ENCODE data around the gene GAL3ST3.
"Not testable (repeated sequence)": the region's sequence is repeated elsewhere in the genome, so short reads cannot be mapped to it uniquely, and the experiment has no call there.

Gene GAL3ST3, protein sequence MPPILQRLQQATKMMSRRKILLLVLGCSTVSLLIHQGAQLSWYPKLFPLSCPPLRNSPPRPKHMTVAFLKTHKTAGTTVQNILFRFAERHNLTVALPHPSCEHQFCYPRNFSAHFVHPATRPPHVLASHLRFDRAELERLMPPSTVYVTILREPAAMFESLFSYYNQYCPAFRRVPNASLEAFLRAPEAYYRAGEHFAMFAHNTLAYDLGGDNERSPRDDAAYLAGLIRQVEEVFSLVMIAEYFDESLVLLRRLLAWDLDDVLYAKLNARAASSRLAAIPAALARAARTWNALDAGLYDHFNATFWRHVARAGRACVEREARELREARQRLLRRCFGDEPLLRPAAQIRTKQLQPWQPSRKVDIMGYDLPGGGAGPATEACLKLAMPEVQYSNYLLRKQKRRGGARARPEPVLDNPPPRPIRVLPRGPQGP

DNA sequence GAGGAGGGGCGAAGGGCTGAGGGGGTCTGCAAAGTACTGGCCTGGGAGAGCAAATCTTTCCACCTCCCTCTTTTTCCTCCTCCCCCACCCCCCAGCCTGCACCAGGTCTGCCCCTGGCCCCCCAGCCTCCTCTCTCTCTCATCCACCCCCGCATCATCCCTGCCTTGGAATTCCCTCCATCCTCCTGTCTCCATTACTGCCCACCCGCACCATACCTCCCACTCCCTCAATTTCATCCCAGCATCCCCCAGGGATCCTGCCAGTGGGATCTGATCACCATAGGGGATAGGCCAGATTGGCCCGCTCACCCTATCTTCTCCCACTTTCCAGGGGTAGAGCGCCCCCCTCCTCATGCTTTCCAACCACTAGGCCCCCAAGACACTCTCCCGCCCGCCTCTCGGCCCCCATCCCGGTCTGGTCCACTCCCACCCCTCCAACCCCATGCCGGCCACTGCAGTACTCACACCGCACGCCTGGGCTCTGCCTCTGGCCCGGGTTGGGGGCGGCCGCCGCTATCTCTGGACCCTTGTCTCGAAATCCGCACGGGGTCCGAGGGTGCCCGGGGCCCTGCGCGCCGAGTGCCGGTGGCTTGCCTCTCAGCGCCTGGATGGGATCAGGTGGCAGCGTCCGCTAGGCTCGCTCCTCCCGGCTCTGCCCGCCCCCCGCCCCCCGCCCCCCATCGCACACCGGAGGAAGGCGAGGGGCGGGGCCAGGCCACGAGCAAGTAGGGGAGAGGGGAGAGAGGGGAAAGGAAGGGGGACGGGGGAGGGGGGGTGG lies at the start of gene GAL3ST3:
Gene GAL3ST3, minus strand, starts transcription at position 615 of the 777 bp plus-strand sequence. CDS start 3,746 bp downstream, outside the sequence.
- no peak for DNase-seq

DNA sequence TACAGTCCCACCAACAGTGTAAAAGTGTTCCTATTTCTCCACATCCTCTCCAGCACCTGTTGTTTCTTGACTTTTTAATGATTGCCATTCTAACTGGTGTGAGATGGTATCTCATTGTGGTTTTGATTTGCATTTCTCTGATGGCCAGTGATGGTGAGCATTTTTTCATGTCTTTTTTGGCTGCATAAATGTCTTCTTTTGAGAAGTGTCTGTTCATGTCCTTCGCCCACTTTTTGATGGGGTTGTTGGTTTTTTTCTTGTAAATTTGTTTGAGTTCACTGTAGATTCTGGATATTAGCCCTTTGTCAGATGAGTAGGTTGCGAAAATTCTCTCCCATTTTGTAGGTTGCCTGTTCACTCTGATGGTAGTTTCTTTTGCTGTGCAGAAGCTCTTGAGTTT lies 43.2 kb upstream of the GAL3ST3 start:
- DNase-seq = not testable (repeated sequence)

DNA sequence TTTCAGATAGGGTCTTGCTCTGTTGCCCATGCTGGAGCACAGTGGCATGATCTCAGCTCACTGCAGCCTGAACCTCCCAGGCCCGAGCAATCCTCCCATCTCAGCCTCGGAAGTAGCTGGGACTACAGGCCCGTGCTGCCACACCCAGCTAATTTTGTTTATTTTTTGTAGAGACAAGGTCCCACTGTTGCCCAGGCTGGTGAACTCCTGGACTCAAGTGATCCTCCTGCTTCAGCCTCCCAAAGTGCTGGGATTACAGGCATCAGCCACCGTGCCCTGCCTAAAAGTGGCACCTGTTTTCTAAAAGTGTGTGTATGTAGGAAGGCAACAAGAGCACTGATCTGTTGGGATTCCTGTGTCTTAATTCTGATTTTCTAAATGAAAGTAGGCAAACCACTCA lies 41.3 kb upstream of the GAL3ST3 start:
- DNase-seq = no peak

DNA sequence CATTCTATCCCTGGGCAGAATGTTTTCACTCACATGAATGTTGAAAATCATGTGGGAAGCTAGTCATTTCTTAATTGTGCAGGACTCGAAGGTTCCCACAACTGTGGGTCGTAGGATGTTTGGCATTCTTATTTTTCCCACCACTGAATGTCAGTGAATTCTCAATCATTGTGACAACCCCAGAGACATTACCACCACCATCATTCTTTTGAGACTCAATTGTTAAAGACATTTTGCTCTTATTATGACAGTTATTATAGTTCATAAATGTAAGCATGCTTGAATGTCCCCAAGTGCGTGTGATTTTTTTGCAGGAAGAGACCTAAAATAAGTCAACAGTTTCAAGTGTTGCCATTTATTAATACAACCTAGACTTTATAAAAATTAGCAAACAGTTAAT lies 40.1 kb upstream of the GAL3ST3 start:
- DNase-seq = no peak

DNA sequence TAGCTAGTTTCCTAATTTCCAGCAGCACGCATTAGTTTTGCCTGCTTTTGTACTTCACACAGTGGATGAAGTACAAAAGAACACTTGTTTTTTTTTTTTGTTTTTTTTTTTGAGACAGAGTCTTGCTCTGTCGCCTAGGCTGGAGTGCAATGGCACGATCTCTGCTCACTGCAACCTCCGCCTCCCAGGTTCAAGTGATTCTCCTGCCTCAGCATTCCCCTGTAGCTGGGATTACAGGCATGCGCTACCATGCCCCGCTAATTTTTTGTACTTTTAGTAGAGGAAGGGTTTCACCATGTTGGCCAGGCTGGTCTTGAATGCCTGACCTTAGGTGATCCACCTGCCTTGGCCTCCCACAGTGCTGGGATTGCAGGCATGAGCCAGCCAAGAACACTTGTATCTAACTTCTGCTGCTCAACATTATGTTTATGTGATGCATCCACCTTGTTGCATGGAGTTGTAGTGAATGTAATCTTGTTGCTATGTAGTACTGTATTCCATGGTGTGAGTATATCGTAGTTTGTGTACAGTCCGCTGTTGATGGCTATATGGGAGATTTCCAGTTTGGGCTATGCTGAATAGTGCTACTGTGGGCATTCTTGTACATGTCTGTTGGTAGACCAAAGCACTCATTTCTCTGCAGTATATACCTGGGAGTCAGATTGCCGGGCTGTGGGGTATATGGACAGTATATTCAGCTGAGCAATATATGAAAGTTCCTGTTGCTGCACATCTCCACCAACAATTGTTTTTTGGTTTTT lies 38.4 kb upstream of the GAL3ST3 start:
- no peak for DNase-seq

DNA sequence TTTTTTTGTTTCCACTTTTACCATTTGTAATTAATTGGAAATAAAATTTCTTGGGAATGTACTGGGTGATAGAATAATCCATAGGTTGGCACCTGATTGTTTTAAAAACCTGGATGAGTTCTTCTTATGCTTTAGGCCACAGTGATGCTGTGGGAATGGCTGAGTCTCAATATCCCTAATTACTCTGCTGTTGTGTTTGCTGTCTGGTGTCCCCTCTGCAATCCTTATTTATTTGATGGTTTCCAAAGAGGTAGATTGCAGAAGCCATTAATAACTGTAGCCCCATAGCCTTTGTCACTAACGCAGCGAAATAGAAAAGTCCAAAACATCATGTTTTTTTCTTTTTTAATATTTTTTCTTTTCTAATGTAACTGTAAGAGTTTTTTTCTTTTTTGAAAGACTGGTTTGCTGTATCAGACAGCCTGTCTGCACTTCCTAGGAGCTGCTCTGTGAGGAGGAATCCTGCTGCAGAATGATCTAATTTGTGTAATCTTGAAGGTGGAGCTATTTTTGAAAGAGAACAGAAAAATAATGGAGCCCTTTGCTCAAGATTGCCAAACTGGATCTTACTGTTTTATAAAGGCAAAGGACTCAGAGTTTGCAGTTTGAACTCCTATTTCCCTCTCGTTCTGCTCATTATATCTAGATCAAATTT lies 36.0 kb upstream of the GAL3ST3 start:
- no peak for DNase-seq

DNA sequence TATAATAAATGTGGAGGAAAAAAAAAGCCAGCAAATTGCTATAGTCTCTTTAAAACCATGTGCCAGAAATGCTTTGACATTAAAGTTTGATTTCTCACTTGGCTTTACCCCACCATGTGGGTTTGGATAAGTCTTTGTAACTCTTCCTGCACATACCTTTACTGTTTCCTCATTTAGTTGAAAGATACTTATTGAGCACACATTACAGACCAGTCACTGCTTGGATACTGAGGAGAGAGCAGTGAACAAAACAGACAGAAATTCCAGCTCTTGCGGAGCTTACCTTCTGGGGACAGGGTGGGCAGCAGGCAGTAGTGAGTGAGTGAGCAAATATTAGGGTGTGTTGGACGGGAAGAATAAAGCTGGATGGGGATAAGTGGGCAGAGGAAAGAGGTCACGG lies 34.8 kb upstream of the GAL3ST3 start:
- no peak for DNase-seq

DNA sequence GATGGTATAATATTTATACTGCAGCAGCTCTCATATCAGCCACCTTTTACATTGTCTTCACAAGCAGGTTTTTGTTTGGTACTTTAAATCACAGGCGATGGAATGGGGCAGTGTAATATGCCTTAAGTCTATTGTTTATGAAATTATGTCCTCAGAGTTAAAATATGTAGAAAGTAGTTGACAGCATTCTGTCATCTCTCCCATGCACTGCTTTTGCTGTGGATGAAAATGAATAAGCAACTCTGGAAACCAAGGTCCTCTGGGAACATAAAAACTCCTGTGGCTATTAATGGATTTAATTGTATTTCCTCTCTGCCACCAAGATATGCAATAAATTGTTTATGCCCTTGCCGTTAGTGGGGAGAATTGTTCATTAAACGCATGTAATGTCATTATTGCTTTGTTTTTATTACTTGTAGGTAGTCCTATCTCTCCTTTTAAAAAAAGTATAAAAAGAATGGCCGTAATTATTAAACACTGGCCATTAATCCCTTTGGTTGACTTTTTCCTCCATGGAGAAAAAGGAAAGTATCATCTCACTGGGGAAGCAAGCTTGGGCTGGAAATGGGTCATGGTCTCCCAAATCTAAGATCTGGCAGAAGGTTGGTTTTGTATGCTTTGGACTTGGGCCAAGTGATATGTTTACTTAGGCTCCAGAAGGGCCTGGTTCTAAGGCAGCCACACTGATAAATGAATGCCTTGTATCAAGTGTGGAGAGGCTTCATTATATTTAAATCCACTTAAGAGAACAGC lies 34.2 kb upstream of the GAL3ST3 start:
- DNase-seq = no peak

DNA sequence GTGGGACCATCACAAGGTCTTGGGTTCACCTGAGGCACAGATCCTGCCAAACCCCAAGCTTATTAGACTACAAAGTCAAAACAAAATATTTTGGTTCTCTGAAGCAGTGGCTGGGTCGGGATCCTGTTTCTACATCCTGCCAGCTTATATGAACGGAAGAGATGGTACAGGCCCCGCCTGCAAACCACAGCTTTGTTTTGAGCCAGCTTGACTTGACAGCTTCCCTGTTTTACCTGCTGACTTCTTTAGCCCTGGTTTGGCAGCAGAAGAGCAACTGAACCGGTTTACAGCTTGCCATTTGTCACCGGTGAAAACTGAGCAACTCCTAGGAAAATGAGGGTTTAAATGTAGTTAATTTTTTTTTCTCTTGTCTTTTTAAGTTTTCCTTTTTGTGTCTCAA lies 32.5 kb upstream of the GAL3ST3 start:
- DNase-seq = peak; percentile 89 to 91

DNA sequence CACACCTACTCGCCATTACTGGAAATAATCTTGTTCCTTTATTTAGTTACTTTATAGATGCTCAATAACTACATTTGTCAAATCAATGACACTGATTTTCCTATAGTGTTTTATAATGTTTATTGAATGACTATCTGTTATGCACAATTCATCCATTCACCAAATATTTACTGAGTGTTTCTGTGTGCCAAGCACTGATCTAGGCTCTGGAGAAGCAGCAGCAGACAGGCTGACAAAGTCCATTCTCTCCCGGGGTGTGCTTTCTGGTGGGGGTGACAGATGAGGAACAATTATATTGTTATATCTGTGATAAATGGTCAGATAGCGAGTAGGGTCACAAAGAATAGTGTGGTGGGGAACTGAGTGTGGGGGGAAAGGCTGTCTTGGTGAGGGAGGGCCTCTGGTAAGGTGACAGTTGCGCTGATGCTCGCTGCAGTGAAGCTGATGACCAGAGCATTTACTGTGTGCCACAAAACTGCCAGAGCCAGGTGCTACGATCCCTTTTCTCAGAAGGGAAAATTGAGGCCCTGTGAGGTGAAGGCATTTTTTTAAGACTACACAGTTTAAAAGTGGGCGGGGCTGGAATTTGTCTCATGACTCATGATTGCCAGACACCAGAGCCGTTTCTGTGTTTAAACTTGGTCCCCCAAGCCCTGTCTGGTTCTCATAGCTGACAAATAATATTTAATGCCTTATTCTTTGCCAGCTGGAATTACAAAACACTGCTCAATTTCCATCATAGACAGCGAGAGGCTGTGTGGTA lies 31.3 kb upstream of the GAL3ST3 start:
- peak in 1 of 2 experiments; percentile 11 for DNase-seq

DNA sequence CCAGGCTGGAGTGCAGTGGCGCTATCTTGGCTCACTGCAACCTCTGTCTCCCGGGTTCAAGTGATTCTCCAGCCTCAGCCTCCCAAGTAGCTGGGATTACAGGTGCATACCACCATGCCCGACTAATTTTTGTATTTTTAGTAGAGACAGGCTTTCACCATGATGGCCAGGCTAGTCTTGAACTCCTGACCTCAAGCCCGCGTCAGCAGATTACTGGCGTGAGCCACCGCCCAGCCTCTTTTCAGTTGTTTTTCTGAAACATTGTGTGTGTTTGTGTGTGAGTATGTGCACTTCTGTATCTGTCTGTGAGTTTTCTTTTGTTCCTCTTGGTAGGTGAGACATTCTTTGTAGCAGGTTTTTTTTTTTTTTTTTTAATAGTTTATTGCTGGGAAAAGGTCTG lies 30.0 kb upstream of the GAL3ST3 start:
- not testable (repeated sequence) for DNase-seq

DNA sequence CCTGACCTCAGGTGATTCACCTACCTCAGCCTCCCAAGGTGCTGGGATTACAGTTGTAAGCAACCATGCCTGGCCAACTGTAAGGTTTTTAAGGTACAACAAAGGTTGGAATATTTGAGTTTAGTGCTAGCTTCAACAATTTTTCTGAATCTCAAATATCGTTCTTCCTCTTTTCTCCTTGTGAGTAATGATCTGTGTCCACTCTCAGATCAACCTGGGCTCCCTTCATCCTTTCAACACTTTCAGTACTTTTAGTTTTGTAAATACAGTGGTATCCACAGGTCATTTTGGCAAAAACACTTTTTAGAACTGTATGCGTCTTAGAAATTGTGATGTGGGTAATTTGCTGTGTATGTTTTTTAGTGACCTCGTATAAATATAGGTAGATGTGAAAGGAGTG lies 29.0 kb upstream of the GAL3ST3 start:
- DNase-seq = no peak

DNA sequence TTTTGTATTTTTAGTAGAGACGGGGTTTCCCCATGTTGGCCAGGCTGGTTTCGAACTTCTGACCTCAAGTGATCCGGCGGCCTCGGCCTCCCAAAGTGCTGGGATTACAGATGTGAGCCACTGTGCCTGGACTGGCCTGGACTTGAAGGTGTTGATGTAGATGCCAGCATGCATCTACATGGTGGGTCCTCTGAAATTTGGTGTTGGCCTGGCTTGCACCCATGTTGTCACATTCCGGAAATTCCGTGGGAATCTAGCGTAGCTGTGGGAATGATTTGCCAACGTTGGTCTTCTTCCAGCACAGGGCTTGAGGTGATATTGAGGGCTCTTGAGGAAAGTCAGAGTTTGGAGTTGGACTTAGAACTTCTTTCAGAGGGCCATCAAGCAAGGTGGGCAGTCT lies 27.6 kb upstream of the GAL3ST3 start:
- no peak for DNase-seq

DNA sequence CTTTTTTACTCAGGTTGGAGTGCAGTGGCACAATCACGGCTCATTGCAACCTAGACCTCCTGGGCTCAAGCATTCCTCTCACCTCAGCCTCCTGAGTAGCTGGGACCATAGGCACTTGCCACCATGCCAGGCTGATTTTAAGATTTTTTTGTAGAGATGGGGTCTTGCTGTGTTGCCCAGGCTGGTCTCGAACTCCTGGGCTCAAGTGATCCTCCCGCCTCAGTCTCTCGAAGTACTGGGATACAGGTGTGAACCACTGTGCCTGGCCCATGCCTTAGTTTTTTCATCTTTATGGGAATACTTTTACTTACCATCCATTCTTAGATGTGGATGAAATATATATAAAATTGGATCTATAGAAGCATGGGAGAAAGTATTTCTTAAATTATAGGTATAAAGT lies 26.3 kb upstream of the GAL3ST3 start:
- DNase-seq = no peak

DNA sequence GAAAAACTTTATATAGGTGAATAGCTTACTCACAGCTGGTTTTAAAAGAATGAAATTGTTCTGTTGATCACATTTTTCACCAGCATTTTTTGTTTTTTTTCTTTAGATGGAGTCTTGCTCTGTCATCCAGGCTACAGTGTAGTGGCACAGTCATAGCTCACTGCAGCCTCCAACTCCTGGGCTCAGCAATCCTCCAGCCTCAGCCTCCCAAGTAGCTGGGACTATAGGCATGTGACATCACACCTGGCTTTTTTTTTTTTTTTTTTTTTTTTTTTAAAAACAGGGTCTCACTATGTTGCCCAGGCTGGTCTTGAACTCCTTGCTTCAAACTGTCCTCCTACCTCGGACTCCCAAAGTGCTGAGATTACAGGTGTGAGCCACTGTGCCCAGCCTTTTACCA lies 24.7 kb upstream of the GAL3ST3 start:
- DNase-seq = no peak

DNA sequence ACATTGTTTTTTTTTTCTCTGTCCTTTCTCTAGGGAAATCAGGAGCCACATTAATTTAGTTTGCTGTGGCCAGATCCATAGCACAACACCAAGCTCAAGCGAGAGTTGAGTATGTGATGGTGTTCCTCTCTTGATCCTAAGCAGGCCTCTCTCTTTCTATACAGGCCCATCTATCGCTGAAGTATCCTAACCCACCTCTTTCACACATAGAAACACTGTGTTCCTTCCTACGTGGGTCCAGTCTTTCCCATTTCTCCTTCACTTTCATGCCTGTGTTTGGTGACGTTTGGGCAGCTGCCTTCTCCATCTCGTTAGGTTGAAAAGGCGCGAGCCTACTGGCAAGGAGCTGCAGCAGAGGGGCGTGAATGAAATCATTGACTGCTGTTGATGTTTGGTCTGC lies 23.6 kb upstream of the GAL3ST3 start:
- no peak for DNase-seq

DNA sequence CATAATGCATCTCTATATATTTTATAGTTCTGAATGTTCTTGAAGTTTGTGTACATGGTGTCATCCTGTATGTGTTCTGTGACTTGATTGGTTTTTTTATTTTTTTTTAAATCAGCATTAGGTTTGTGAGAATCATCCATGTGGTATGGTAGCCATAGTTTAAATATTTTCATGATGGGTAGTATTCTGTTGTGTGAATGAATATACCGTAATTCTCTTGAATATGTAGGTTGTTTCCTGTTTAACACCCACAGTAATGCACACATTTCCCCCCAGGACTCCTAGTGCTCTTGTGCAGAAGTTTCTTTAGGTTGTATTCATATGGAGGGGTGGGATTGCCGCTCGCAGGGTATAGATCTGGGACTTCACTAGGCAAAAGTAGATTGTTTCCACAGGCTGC lies 23.1 kb upstream of the GAL3ST3 start:
- DNase-seq = no peak

DNA sequence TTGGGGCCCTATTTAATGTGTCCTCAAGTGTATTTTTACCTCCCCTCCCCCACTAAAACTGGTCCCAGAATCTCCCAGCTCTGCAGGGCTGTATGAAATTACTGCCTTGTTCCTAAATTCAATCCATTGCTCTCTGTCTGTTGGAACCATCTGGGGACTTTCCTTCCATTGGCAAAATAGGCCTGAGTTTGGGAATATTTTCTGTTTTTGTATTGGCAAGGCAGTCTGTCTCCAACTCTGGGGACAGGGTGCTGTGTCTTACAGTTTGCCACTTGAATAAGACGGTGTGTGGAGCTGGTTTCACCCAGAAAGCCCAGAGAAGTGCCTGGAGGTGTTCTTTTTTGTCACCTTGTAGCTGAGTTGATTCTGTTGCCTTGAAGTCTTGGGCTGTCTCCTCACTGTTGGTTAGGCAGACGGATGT lies 22.4 kb upstream of the GAL3ST3 start:
- no peak for DNase-seq

DNA sequence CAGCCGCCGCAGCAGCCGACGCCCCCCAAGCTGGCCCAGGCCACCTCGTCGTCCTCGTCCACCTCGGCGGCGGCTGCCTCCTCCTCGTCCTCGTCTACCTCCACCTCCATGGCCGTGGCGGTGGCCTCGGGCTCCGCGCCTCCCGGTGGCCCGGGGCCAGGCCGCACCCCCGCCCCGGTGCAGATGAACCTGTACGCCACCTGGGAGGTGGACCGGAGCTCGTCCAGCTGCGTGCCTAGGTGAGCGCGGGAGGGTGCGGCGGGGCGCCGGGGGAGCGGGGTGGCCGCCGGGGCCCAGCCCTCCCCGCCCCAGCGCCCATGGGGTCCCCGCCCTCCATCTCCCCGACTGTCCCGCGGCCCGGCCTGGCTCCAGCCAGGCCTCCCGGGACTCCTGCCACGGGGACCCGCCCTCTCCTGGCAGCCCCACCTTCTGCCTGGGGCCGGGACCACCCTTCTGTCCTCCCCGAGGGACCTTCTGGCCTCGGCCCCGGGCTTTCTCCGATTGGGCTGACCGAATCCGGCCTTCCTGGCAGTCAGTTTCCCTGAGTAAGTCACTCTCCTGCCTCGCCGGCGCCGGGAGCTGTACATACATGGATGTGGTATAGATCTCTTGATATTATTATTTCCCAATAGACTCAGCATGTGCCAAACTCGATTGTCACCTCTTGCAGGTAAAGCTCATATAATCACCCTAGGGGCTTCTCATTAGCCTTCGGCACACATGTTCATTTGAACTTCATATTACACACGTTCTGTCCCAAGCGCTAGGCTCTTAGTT lies 21.8 kb upstream of the GAL3ST3 start:
- peak in 1 of 2 experiments; percentile 24 for DNase-seq

Data from Kasumi-1 (cell line).